ENCODE measurements around the gene NRIP1. TPM values are rescaled to one million over a fixed set of nuclear protein-coding genes. Genes with fewer than 3 reads are reported as not detected.

NRIP1 gene
- total RNA-seq, 4 donors from 2014 or later, result 15.9 to 21.6 (median 16.9) TPM

DNA sequence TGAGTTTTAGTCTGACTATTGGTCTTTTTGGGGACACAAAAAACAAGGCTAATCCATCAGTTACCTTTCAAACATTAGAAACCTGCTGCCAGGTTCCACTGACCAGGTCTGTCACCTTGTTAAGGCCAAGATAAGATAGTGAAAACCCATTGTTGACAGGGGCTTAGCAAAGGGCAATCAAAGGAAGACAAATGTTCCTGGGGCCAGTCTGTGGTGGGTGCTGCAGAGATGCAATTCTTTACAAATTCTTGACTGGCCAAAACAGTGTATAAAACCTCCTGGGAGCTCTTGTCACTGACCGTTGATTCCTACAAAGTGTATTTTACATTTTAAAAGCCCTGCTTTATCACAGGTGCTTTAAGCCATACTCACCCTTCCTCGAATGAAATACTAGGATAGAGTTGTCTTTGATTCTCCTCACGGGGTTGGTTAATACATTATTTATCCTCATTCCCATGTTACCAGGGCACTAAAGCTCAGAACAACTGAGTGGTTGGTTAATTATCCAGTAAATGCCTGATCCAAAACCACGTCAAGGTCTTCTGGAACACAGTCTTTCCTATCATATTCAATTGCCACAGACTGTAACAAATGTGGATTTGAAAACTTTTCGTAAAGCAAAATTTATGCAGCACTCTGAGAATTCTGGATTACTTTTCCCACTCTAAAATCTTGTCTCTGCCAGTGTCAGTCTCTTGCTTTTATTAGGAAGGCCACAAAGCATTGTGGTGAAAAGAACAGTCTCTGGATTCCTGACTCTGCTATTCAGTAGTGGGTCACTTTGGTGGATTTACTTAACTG, 77.2 kb downstream of the NRIP1 start:
- H3K4me3 ChIP-seq (ENCODE audit: low read depth, poor library complexity, severe bottlenecking), result no peak overlapping the region
- 85% methylated on average over 5 of the region's 5 CpGs for WGBS, 2 donors
- intact Hi-C loops (cut with DNase I; ENCODE audit: low total_unique reads), result no loop called here
- no peak for DNase-seq (ENCODE audit: low spot score in 2 of 2)
- TF ChIP-seq POLR2A (IDR thresholded peaks at IDR 0.05), result no peak
- no peak for TF ChIP-seq CTCF (IDR thresholded peaks at IDR 0.05)

DNA sequence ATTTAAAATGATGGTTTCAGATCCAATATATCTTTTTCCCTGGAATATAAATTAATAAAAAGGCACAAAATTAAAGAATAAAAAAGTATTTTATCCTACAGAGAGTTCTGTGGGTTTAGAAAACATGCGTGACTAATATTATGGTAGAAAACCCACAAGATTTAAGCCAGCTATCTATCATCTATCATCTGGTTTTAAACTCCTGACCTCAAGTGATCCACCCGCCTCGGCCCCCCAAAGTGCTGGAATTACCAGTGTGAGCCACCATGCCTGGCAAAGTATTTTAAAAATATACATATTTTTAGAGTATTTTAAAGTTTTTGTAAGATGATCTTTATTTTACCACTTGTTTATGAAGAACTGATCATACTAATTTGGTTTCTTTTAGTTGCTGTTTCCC, 79.5 kb downstream of the NRIP1 start:
- TF ChIP-seq POLR2A (IDR thresholded peaks at IDR 0.05), result no peak
- TF ChIP-seq CTCF (IDR thresholded peaks at IDR 0.05), result no peak
- WGBS, 2 donors, result 90 to 97% methylated on average over 3 of the region's 3 CpGs
- intact Hi-C loops (cut with DNase I; ENCODE audit: low total_unique reads), result no loop called here
- no peak for DNase-seq (ENCODE audit: low spot score in 2 of 2)
- no peak overlapping the region for H3K4me3 ChIP-seq (ENCODE audit: low read depth, poor library complexity, severe bottlenecking)

GRCh38 chr21:14982336-14982735, 82.5 kb downstream of the NRIP1 start:
- 54 to 64% methylated on average over 3 of the region's 3 CpGs for WGBS, 2 donors
- no peak overlapping the region for H3K4me3 ChIP-seq (ENCODE audit: low read depth, poor library complexity, severe bottlenecking)
- TF ChIP-seq POLR2A (IDR thresholded peaks at IDR 0.05), result no peak
- TF ChIP-seq CTCF (IDR thresholded peaks at IDR 0.05), result no peak
- intact Hi-C loops (cut with DNase I; ENCODE audit: low total_unique reads), result no loop called here
- DNase-seq (ENCODE audit: low spot score in 2 of 2), result no peak

DNA sequence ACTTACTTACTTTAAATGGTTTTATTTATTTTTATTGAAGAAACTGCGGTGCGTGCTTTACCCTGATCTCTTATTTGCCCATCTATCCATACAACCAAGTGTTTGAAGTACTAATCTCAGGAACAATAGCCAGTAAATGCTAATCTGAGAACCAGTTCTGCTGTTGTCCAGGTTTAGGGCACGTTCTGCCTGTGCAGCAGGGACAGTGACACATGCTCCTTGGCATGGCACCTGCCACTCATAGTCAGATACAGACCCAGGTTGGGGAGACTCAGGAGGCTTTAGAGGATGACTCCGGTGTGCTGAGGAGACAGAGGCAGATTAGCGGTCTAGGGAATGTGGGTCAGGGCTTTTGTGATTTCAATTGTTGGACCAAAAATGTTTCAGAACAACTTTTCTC, 83.6 kb downstream of the NRIP1 start:
- DNase-seq (ENCODE audit: low spot score in 2 of 2), result no peak
- TF ChIP-seq CTCF (IDR thresholded peaks at IDR 0.05) (no peak), POLR2A (IDR thresholded peaks at IDR 0.05) (no peak)
- H3K4me3 ChIP-seq (ENCODE audit: low read depth, poor library complexity, severe bottlenecking), result no peak overlapping the region
- WGBS, 2 donors, result 72 to 91% methylated on average over 5 of the region's 5 CpGs
- intact Hi-C loops (cut with DNase I; ENCODE audit: low total_unique reads), result no loop called here

GRCh38 chr21:14979264-14979663, 85.5 kb downstream of the NRIP1 start:
- TF ChIP-seq POLR2A (IDR thresholded peaks at IDR 0.05) (no peak), CTCF (IDR thresholded peaks at IDR 0.05) (no peak)
- H3K4me3 ChIP-seq (ENCODE audit: low read depth, poor library complexity, severe bottlenecking), result no peak overlapping the region
- no peak for DNase-seq (ENCODE audit: low spot score in 2 of 2)
- intact Hi-C loops (cut with DNase I; ENCODE audit: low total_unique reads), result no loop called here

DNA sequence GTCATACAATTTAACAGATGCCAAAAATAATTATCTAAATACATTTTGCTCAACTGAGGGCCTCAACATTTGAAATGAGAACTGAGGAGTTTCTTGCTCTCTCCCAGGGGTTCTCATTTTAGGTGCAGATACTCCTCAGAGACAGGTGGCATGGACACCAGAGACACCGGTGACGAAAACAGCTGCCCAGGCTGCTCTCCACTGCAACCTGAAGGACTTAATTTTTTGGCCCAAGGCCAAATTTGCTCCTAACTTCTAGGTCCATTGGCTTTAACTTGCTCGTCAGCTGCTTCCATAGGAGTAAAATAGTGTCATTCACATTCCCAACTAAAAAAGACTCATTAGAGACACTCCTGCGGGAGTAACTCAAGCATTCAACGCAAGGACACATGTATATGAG, 87.0 kb downstream of the NRIP1 start:
- TF ChIP-seq POLR2A (IDR thresholded peaks at IDR 0.05), result no peak
- TF ChIP-seq CTCF (IDR thresholded peaks at IDR 0.05), result no peak
- WGBS, 2 donors, result 90% methylated on average over 5 of the region's 5 CpGs
- no peak for DNase-seq (ENCODE audit: low spot score in 2 of 2)
- intact Hi-C loops (cut with DNase I; ENCODE audit: low total_unique reads), result no loop called here
- no peak overlapping the region for H3K4me3 ChIP-seq (ENCODE audit: low read depth, poor library complexity, severe bottlenecking)

Measured in lower leg skin (tissue), 4 donors.